Middle frontal gyrus (tissue), 1 donor: ENCODE results near the gene MMP21.

ENCODE experiments used
- DNase-seq: peaks from one replicate; pipeline ENCODE4 v3.0.0-alpha.2; 2015; ENCODE audit warnings: low spot score; ENCODE audit errors: extremely low spot score

MMP21 gene, protein sequence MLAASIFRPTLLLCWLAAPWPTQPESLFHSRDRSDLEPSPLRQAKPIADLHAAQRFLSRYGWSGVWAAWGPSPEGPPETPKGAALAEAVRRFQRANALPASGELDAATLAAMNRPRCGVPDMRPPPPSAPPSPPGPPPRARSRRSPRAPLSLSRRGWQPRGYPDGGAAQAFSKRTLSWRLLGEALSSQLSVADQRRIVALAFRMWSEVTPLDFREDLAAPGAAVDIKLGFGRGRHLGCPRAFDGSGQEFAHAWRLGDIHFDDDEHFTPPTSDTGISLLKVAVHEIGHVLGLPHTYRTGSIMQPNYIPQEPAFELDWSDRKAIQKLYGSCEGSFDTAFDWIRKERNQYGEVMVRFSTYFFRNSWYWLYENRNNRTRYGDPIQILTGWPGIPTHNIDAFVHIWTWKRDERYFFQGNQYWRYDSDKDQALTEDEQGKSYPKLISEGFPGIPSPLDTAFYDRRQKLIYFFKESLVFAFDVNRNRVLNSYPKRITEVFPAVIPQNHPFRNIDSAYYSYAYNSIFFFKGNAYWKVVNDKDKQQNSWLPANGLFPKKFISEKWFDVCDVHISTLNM

GRCh38 chr10:125775491-125776106 lies at the start of gene MMP21:
Gene MMP21 (minus strand): TSS chr10:125775821. CDS start chr10:125775821, 0 bp downstream.
- DNase-seq, result no peak

- DNase-seq, result no peak
Observed at GRCh38 chr10:125824736-125825135, 49.1 kb upstream of the MMP21 start.

DNA sequence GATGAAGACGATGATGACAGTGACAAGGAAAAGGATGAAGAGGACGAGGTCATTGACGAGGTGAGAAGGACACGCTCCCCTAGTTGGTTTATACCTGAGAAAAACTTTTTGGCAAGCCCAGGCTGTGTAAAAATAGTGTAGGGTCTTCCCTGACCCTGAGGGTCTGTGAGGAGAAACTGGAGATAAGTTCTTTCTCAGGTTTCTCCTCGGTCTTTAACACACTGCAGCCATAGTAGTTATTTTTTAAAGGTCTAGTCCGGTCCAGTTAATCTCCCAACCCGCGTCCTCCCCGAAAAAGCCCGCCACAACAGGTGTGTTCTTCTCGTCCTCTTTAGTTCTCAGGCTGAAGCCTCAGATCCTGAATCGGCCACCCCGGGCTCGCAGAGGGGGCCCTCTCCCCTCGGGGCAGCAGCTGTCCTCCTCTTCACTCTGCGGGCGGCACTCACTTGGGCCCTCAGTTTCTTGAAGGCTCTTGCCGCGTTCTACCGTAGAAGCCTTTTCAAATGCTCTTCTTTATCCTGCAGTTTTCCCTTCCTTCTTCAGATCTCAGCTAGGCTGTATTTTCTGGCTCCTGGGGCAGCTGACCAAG lies 48.1 kb upstream of the MMP21 start:
- DNase-seq, result no peak

DNA sequence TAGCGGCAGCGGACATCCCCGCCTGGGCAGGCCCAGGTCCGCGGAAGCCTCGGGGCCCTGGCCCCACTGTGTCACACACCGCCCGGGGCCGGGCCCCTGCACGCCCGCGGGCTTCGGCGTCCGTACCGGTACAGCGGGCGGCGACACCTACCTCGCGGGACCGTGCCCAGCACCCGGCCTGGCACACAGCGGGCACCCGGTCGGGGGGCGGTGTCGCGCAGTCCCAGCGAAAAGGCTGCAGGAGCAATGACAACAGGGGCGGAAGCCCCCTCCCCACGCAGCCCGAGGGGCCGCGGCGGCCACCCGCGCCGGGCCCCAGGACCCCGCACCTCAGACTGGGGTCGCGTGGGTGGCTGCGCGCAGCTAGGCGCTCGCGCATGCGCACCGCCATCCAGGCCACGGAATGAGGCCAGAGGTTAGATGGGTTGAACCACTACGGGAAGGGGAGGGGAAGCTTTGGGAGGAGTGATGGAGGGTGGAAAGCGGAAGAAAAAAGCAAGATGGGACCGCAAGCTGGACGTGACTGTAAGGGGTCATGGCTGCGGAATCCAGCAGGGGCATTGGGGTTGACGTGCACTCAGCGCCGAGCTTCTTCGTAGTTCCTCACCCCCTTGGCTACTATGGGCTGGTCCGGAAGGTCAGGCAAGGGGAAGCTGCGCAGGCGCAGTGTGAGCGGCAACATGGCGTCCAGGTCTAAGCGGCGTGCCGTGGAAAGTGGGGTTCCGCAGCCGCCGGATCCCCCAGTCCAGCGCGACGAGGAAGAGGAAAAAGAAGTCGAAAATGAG lies 47.4 kb upstream of the MMP21 start, which contains the start of the genes BCCIP and UROS:
TSS of gene BCCIP (plus strand) at position 669 of the 785 bp plus-strand sequence. CDS start at position 681, 12 bp downstream.
TSS of gene UROS (minus strand) at position 381 of the 785 bp plus-strand sequence. CDS start 6,759 bp downstream, outside the sequence.
- peak; percentile 53 for DNase-seq

GRCh38 chr10:125820701-125821100 lies 45.1 kb upstream of the MMP21 start:
- no peak for DNase-seq

DNA sequence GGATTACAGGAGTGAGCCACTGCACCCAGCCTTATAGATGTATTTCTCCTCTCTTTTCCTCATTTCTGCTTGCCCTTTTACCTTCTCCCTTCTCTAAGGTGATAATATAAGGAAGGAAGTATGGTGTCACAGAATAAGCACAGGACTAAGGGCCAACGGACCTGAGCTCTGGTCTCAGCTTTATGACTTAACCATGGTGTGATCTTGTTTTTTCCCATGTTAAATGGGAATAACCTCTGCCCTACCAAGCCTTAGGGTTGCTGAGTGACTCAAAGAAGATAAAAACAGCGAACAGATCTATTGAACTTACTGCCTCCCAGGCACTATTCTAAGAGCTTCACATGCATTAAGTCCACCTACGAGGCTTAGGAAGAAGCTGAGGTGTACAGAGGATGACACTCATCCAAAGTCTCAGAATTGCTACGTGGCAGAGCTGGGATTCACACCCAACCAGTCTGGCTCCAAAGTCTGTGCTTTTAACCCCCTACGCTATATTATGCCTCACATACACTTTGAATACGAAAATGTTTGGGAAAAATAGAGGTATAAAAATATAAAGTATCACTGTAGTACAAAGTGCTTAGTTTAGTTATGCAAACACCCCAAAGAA lies 41.8 kb upstream of the MMP21 start:
- DNase-seq, result no peak

GRCh38 chr10:125816548-125816947 lies 40.9 kb upstream of the MMP21 start:
- no peak for DNase-seq

- no peak for DNase-seq
Observed at GRCh38 chr10:125815764-125816163, 40.1 kb upstream of the MMP21 start.

DNA sequence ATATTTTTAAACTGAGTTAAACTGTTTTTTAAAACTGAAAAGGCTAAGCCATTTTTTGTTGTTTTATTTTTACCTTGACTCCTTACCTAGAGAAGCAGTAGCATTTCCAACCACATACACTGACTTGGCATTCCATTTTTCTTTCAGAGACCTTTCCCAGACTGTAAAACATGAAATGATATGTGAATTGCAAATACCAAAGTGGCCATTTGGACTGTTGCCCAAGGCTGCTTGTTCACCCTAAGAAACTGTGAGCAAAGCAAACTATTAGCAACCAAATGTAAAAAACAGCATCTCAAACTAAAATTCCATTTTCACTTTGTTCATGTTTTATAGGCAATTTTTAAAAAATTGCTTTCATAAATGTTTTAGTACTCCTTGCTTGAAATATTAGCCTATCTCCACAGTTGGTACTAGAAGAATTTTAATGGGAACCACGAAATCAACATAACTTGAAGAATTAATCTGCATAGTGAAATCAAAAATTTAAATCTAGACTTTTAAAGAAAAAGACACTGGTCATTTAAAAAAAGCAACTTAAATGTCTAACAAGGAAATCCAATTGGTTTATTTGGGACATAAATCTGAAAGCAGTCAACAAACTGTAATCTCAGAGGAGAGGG lies 36.6 kb upstream of the MMP21 start:
- DNase-seq, result no peak

GRCh38 chr10:125811251-125811650 lies 35.6 kb upstream of the MMP21 start:
- DNase-seq, result no peak

DNA sequence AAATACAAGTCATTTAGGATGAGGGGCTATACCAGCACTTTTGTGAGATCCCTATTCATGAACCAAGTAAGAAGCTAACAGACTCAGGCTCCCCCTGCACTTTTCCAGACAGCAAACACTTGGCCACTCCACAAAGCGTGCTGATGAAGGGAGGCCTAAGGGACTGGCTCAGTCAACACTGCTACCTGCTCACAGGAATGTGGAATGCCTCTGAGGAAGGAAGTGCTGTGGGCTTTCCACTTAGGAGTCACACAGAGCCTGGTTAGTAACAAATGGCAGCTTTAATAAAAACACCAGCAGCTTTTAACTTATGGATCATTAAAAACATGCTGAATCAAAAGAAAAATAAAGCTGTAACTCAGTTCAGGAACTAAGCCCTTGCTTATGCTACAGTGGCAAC lies 32.4 kb upstream of the MMP21 start:
- no peak for DNase-seq

DNA sequence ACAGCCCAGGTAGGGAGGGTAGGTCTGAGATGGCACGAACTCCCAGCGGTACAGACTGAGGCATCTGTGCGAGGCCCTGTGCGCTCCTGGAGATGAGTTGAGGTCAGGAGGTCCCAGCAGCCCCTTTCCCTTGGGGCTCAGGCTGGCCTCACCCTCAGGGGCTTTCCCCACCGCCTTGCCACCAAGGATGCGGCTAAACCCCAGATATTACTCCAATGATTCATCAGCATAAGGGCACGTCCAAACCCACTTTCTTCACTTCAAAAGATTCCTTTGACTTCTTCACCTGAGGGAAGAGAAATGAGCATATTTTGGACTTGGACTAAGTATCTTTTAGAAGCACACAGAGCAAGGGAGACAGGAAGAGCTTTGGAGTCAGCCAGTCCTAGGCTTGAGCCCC lies 27.1 kb upstream of the MMP21 start:
- DNase-seq, result no peak

DNA sequence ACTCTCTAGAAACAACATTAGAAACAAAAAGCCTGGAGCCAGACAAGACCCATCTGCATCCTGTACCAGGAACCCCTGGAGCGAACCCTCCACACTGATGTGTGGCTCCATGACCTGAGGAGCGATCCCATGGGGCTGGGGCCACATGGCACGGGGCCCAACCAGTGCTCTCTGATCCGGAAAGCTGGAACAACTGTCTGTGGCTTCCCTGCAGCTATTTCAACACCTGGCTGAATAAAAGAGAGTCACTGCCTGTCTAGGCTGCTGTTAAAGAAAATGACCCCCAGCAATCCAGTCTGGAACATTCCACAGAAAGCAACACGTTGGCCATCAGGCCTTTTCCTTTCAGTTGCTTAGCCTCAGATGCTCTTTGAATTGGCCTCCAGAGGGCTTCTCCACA lies 26.5 kb upstream of the MMP21 start:
- no peak for DNase-seq

- DNase-seq, result no peak
Observed at GRCh38 chr10:125801574-125801973, 26.0 kb upstream of the MMP21 start.

- no peak for DNase-seq
Observed at GRCh38 chr10:125799451-125800182, 24.0 kb upstream of the MMP21 start.

DNA sequence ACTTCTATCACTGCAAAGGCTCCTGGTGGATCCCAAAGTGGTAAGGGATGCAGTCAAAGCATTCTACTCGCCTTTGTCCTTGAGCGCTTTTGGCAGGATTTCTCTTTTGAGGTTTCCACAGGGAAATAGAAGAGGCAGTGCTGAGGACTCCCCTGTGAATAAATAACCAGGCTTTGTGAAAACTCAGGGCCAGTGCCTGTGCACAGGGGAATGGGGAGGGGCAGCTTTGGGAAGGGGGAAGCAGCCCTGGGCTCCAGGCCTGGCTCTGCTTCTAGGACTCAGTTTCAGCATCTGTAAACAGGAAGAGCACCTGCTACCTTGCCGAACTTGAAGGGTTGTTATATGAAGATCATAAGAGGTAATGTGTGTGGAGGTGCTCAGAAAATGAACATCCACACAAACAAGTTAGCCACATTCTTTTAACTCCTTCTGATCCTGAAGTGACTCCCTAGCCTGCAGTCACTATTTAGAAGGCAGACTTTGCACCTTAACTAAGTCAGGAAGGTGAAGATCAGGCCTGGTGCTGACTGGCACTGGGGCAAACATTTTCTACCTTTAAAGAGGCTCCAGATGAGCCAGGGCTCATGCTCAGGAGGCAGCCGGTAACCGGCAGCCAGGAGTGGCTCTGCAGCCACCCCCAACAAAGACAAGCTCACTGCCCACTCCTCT lies 22.5 kb upstream of the MMP21 start:
- DNase-seq, result no peak

- no peak for DNase-seq
Observed at GRCh38 chr10:125797424-125797823, 21.8 kb upstream of the MMP21 start.

- no peak for DNase-seq
Observed at GRCh38 chr10:125795637-125796190, 20.1 kb upstream of the MMP21 start.

- DNase-seq, result peak; percentile 38
Observed at GRCh38 chr10:125795128-125795527, 19.5 kb upstream of the MMP21 start.
